ENCODE results near the gene C1orf53. TPM values are rescaled to one million over a fixed set of nuclear protein-coding genes. Genes with fewer than 3 reads are reported as not detected.
A peak's percentile ranks its signal among the peaks of the same experiment; 100 is the strongest.

Gene C1orf53
- total and polyA plus RNA-seq, 9 of the 15 experiments (the other 6 are each of a cell fraction or from before 2014, with no cell fraction given), result 0.31 to 3.2 (median 2.3) TPM

DNA sequence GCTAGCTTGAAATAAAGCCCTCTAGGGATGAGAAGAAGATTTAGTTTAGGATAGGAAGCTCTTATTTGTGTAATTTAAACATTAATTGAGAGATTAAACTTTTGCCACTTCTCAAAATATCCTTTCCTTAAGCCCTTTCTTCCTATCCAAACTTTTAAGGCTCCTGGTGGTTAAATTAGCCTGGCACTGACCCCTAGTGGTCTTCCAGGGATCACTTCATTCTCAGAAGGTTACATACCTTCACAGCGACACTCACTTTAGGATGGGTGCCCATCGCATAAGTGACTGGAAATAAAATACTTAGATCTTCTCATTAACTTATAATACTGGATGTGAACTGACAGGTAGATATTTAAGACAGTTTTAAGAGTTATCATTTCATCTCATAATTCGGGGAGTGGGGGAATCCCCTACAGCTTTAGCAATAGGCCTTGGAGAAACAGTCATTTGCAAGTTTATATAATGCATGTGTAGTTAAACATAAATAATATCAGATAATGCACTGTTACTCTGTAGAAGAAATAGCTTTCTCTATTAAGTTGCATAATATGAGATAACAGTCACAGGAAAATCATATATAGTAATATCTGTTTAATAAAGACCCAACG, 22.2 kb downstream of the C1orf53 start (continued):
- TF ChIP-seq NR4A1 (CRISPR knock-in tag; IDR thresholded peaks at IDR 0.05) (no peak), NR4A1 (tag; IDR thresholded peaks at IDR 0.05) (no peak), GABPB2 (CRISPR knock-in tag; conservative IDR thresholded peaks at IDR 0.05) (no peak), TGIF2 (CRISPR knock-in tag; IDR thresholded peaks at IDR 0.05) (no peak), PTBP1 (IDR thresholded peaks at IDR 0.05; ENCODE audit: low read depth, low read length) (no peak), DNMT1 (IDR thresholded peaks at IDR 0.05) (no peak), ZNF12 (CRISPR knock-in tag; IDR thresholded peaks at IDR 0.05) (no peak), ZNF75A (CRISPR knock-in tag; IDR thresholded peaks at IDR 0.05) (no peak), FOXM1 (IDR thresholded peaks at IDR 0.05; ENCODE audit: low read depth) (no peak), FOXM1 (CRISPR knock-in tag; IDR thresholded peaks at IDR 0.05; ENCODE audit: low read depth) (no peak), POLR3G (IDR thresholded peaks at IDR 0.05; ENCODE audit: extremely low read depth, insufficient read length, insufficient replicate concordance) (no peak), BMI1 (IDR thresholded peaks at IDR 0.05; ENCODE audit: low read length) (0 out of 2 replicates have a peak, but pooled peaks have one; percentile 29)
- TF ChIP-seq, protein P1, sequence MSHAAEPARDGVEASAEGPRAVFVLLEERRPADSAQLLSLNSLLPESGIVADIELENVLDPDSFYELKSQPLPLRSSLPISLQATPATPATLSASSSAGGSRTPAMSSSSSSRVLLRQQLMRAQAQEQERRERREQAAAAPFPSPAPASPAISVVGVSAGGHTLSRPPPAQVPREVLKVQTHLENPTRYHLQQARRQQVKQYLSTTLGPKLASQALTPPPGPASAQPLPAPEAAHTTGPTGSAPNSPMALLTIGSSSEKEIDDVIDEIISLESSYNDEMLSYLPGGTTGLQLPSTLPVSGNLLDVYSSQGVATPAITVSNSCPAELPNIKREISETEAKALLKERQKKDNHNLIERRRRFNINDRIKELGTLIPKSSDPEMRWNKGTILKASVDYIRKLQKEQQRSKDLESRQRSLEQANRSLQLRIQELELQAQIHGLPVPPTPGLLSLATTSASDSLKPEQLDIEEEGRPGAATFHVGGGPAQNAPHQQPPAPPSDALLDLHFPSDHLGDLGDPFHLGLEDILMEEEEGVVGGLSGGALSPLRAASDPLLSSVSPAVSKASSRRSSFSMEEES (CRISPR knock-in tag; IDR thresholded peaks at IDR 0.05), result no peak
- TF ChIP-seq, protein P2, sequence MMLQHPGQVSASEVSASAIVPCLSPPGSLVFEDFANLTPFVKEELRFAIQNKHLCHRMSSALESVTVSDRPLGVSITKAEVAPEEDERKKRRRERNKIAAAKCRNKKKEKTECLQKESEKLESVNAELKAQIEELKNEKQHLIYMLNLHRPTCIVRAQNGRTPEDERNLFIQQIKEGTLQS (IDR thresholded peaks at IDR 0.05), result no peak
- TF ChIP-seq, protein P2 (CRISPR knock-in tag; conservative IDR thresholded peaks at IDR 0.05), result 0 out of 2 replicates have a peak, but pooled peaks have one; percentile 18
- TF ChIP-seq, protein P3, sequence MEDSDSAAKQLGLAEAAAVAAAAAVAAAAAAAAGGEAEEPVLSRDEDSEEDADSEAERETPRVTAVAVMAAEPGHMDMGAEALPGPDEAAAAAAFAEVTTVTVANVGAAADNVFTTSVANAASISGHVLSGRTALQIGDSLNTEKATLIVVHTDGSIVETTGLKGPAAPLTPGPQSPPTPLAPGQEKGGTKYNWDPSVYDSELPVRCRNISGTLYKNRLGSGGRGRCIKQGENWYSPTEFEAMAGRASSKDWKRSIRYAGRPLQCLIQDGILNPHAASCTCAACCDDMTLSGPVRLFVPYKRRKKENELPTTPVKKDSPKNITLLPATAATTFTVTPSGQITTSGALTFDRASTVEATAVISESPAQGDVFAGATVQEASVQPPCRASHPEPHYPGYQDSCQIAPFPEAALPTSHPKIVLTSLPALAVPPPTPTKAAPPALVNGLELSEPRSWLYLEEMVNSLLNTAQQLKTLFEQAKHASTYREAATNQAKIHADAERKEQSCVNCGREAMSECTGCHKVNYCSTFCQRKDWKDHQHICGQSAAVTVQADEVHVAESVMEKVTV (CRISPR knock-in tag; IDR thresholded peaks at IDR 0.05), result peak; percentile 77
- TF ChIP-seq, protein P4, sequence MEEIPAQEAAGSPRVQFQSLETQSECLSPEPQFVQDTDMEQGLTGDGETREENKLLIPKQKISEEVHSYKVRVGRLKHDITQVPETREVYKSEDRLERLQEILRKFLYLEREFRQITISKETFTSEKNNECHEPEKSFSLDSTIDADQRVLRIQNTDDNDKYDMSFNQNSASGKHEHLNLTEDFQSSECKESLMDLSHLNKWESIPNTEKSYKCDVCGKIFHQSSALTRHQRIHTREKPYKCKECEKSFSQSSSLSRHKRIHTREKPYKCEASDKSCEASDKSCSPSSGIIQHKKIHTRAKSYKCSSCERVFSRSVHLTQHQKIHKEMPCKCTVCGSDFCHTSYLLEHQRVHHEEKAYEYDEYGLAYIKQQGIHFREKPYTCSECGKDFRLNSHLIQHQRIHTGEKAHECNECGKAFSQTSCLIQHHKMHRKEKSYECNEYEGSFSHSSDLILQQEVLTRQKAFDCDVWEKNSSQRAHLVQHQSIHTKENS (CRISPR knock-in tag; IDR thresholded peaks at IDR 0.05), result no peak
- TF ChIP-seq, protein P5, sequence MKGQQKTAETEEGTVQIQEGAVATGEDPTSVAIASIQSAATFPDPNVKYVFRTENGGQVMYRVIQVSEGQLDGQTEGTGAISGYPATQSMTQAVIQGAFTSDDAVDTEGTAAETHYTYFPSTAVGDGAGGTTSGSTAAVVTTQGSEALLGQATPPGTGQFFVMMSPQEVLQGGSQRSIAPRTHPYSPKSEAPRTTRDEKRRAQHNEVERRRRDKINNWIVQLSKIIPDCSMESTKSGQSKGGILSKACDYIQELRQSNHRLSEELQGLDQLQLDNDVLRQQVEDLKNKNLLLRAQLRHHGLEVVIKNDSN (CRISPR knock-in tag; IDR thresholded peaks at IDR 0.05), result no peak
- TF ChIP-seq, protein P6, sequence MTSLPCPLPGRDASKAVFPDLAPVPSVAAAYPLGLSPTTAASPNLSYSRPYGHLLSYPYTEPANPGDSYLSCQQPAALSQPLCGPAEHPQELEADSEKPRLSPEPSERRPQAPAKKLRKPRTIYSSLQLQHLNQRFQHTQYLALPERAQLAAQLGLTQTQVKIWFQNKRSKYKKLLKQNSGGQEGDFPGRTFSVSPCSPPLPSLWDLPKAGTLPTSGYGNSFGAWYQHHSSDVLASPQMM (CRISPR knock-in tag; IDR thresholded peaks at IDR 0.05), result no peak
- TF ChIP-seq, protein P7, sequence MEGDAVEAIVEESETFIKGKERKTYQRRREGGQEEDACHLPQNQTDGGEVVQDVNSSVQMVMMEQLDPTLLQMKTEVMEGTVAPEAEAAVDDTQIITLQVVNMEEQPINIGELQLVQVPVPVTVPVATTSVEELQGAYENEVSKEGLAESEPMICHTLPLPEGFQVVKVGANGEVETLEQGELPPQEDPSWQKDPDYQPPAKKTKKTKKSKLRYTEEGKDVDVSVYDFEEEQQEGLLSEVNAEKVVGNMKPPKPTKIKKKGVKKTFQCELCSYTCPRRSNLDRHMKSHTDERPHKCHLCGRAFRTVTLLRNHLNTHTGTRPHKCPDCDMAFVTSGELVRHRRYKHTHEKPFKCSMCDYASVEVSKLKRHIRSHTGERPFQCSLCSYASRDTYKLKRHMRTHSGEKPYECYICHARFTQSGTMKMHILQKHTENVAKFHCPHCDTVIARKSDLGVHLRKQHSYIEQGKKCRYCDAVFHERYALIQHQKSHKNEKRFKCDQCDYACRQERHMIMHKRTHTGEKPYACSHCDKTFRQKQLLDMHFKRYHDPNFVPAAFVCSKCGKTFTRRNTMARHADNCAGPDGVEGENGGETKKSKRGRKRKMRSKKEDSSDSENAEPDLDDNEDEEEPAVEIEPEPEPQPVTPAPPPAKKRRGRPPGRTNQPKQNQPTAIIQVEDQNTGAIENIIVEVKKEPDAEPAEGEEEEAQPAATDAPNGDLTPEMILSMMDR (IDR thresholded peaks at IDR 0.05 in 2 of 3, conservative IDR thresholded peaks at IDR 0.05 in 1 of 3; ENCODE audit: insufficient read depth in 2 of 3, low read depth in 1 of 3, low read length in 3 of 3), result peak; percentile 80 to 92 (median 84)
